MM.1S (cell line): Measurements from ENCODE around the gene BCOR.

Experiments used
- EZH2 ChIP-seq: fragments of 300-600 bp; sonication (generic); optimal IDR thresholded peaks from 2 replicates; pipeline ENCODE3; 2017; ENCODE audit warnings: low read depth, mild to moderate bottlenecking, antibody characterized with exemption, low read length, mixed read lengths
- EZH2phosphoT487 ChIP-seq: fragments of 300-600 bp; sonication (generic); IDR thresholded peaks from 2 replicates; pipeline ENCODE4 v1.6.1; 2018; ENCODE audit warnings: antibody characterized with exemption, low read length
- TF ChIP-seq, protein P1 (sequence below): fragments of 300-600 bp; sonication (generic); IDR thresholded peaks from 2 replicates; pipeline ENCODE4 v1.5.1; 2016; ENCODE audit warnings: antibody characterized with exemption, low read length, mixed read lengths

DNA sequence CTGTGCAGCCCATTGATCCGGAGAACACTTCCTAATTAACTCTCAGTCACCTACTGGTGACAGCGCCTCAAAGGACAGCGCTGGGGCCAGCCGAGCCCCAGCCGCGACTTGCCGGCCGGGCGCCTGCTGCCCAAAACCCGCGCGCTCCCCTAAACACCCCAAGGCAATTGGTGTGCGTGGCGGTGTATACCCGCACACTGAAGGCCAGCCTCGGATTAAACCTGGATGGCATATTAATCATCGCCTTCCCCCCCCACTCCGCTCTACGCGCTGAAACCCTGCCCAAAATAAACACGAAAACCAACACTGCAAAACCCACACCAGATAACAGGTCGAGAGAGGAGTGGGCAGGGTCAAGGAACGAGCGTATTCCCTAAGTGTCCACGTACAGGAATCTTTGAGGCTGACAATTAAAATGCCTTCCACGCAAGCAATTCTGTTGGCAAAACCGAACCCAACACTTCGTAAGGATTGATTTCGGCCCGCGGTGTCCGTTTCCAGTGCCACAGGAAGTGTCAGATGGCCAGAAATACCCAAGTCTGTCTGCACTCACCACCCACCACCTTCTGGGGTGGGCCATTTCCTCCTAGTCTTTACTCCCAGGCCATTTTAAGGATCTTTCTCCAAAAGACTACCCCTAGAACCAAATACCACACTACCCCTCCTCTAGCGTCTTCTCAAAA lies 2.7 kb downstream of the BCOR start:
- TF ChIP-seq, protein P1, sequence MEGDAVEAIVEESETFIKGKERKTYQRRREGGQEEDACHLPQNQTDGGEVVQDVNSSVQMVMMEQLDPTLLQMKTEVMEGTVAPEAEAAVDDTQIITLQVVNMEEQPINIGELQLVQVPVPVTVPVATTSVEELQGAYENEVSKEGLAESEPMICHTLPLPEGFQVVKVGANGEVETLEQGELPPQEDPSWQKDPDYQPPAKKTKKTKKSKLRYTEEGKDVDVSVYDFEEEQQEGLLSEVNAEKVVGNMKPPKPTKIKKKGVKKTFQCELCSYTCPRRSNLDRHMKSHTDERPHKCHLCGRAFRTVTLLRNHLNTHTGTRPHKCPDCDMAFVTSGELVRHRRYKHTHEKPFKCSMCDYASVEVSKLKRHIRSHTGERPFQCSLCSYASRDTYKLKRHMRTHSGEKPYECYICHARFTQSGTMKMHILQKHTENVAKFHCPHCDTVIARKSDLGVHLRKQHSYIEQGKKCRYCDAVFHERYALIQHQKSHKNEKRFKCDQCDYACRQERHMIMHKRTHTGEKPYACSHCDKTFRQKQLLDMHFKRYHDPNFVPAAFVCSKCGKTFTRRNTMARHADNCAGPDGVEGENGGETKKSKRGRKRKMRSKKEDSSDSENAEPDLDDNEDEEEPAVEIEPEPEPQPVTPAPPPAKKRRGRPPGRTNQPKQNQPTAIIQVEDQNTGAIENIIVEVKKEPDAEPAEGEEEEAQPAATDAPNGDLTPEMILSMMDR, result no peak
- TF ChIP-seq EZH2phosphoT487 (no peak), EZH2 (no peak)
